ENCODE results near the gene RREB1. TPM values are rescaled to one million over a fixed set of nuclear protein-coding genes. Genes with fewer than 3 reads are reported as not detected.
A peak's percentile ranks its signal among the peaks of the same experiment; 100 is the strongest.

Gene RREB1
- total and polyA plus RNA-seq, 7 experiments from 2014 or later, result 4.2 to 56.7 (median 49.2) TPM

DNA sequence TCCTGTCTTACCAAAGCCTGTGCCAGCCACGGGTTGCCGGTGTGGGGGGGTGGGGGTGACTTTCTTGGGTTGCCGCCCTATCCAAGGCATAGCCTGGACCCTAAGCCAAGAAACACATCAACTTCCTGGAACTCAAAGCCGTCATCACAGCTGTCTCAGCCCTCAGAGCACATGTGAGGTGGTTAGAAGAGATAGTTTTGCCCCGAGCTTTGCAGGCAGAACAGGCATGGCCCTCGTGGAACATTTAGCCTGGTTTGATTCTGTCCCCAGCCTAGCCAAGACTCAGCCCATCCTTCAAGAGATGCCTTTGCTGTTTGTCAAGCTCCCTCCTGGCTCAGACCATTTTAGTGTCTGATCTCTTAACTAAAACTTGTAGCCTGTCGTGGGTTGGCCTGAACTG is 64.9 kb downstream of the RREB1 start:
- Histone ChIP-seq H3K27me3 (ENCODE audit: control insufficient read depth in 2 of 2, insufficient read depth in 2 of 2, low read length in 2 of 2) (no peaks in the 10 kb centered on the region), H3K27ac (ENCODE audit: low read depth, low read length) (no peak overlapping the region), H3K36me3 (ENCODE audit: control insufficient read depth in 2 of 3, insufficient read depth in 3 of 3, low read length in 3 of 3) (peaks cover 0 to 14% (median 0%) of the 10 kb centered on the region in 3 experiments), H3K4me1 (ENCODE audit: control insufficient read depth in 2 of 2, insufficient read depth in 2 of 2, low read length in 2 of 2) (peaks cover 0 to 10% of the 10 kb centered on the region in 2 donors), H3K4me3 (ENCODE audit: low read length) (no peak overlapping the region), H3K9me3 (ENCODE audit: control insufficient read depth in 2 of 3, low read length in 3 of 3) (no peaks in the 10 kb centered on the region)
- ATAC-seq (no peak), DNase-seq (no peak)
- ChIA-PET CTCF (no interaction called here), POLR2A (no interaction called here)
- Mint-ChIP-seq H3K27ac (peak overlapping the region in 4 of 9 donors; percentile 34 to 70 (median 60)), H3K27me3 (no peaks in the 10 kb centered on the region), H3K4me1 (peaks cover 9 to 51% (median 44%) of the 10 kb centered on the region in 7 donors), H3K9me3 (no peaks in the 10 kb centered on the region), H3K36me3 (peaks cover 0 to 6% (median 4%) of the 10 kb centered on the region in 5 donors), H3K4me3 (no peak overlapping the region)
- intact Hi-C loops (cut with micrococcal nuclease), result no loop called here

DNA sequence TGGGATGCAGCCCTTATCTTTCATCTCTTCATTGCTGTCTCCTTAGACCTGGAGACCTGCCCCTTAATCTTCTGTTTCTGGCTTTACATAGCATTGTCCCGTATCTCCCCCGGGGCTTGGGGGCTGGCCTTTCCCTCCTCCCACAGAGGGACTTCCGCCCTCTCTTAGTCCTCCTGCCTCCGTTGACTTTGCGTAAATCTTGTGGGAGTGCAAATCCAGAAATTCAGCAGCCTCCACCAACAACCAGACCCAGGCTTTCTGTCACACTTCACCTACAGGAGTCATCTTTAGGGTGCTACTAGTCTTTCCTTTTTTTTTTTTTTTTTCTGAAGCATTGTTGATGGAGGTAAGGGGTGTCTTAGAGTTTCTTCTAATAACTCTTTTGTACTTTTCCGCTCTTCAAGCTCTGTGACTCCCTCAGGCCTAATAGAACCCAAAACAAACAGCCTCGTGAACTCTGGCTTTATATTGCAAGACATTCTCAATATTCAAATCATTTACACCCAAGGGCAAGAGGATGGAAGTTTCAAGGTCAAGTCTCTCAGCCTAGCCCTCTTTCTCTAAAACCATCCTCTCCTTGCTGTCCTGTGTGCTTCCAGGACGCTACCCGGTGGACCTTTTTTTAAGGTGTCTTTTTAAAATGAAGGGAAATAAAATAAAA is 66.2 kb downstream of the RREB1 start:
- H3K36me3 ChIP-seq (ENCODE audit: control insufficient read depth in 2 of 3, insufficient read depth in 3 of 3, low read length in 3 of 3), result peaks cover 0 to 18% (median 0%) of the 10 kb centered on the region in 3 experiments
- H3K27me3 Mint-ChIP-seq, result no peaks in the 10 kb centered on the region
- H3K4me1 Mint-ChIP-seq, result peaks cover 9 to 41% (median 34%) of the 10 kb centered on the region in 7 donors
- ChIA-PET CTCF (no interaction called here), POLR2A (no interaction called here)
- no peaks in the 10 kb centered on the region for H3K9me3 ChIP-seq (ENCODE audit: control insufficient read depth in 2 of 3, low read length in 3 of 3)
- ATAC-seq (no peak), DNase-seq (no peak)
- H3K4me1 ChIP-seq (ENCODE audit: control insufficient read depth in 2 of 2, insufficient read depth in 2 of 2, low read length in 2 of 2), result peaks cover 0 to 9% of the 10 kb centered on the region in 2 donors
- no peak overlapping the region for H3K4me3 Mint-ChIP-seq
- intact Hi-C loops (cut with micrococcal nuclease), result no loop called here
- no peak overlapping the region for H3K4me3 ChIP-seq (ENCODE audit: low read length)
- peaks cover 0 to 10% (median 4%) of the 10 kb centered on the region in 5 donors for H3K36me3 Mint-ChIP-seq
- peak overlapping the region in 6 of 9 donors; percentile 48 to 66 (median 58) for H3K27ac Mint-ChIP-seq
- H3K27me3 ChIP-seq (ENCODE audit: control insufficient read depth in 2 of 2, insufficient read depth in 2 of 2, low read length in 2 of 2), result no peaks in the 10 kb centered on the region
- H3K27ac ChIP-seq (ENCODE audit: low read depth, low read length), result no peak overlapping the region
- no peaks in the 10 kb centered on the region for H3K9me3 Mint-ChIP-seq

- Mint-ChIP-seq H3K27ac (peak overlapping the region in 3 of 9 donors; percentile 20 to 56 (median 51)), H3K36me3 (peaks cover under 1 to 21% (median 8%) of the 10 kb centered on the region in 5 donors), H3K27me3 (no peaks in the 10 kb centered on the region), H3K4me1 (peaks cover 9 to 30% (median 23%) of the 10 kb centered on the region in 7 donors), H3K9me3 (no peaks in the 10 kb centered on the region), H3K4me3 (no peak overlapping the region)
- Histone ChIP-seq H3K4me3 (ENCODE audit: low read length) (no peak overlapping the region), H3K36me3 (ENCODE audit: control insufficient read depth in 2 of 3, insufficient read depth in 3 of 3, low read length in 3 of 3) (peaks cover 4 to 21% (median 6%) of the 10 kb centered on the region in 3 experiments), H3K9me3 (ENCODE audit: control insufficient read depth in 2 of 3, low read length in 3 of 3) (no peaks in the 10 kb centered on the region), H3K27ac (ENCODE audit: low read depth, low read length) (no peak overlapping the region), H3K4me1 (ENCODE audit: control insufficient read depth in 2 of 2, insufficient read depth in 2 of 2, low read length in 2 of 2) (no peaks in the 10 kb centered on the region), H3K27me3 (ENCODE audit: control insufficient read depth in 2 of 2, insufficient read depth in 2 of 2, low read length in 2 of 2) (no peaks in the 10 kb centered on the region)
- intact Hi-C loops (cut with micrococcal nuclease), result no loop called here
- DNase-seq (no peak), ATAC-seq (no peak)
- CTCF ChIA-PET, result interaction anchor here (0.6 kb wide), 1 partner anchor 498 kb away, joined by 4 read pairs; no protein-coding TSS in a partner anchor
- POLR2A ChIA-PET, result interaction anchor here (1.2 kb wide), 1 partner anchor 89 kb away, joined by 3 read pairs; no protein-coding TSS in a partner anchor
Measured at GRCh38 chr6:7175462-7175861, 67.7 kb downstream of the RREB1 start.

DNA sequence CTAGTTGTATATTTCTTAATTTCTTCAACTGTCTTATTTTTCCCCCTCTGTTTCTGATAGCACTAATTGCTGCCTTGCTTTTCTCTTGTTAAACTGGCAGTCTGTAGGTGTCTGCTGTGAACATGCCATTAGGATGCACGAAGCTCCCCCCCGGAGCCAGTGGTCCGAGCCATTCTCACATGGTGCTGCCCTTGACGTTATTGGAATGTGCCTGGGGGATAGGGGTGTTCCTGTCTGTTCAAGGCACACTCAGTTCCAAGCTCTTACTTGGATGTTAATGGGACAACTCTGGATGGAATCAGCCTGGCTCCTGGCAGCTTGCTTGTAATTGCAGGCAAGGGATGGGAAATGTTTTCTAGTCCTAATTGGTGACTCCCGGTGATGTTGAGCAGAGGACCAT is 68.4 kb downstream of the RREB1 start:
- Mint-ChIP-seq H3K27ac (no peak overlapping the region), H3K4me3 (no peak overlapping the region), H3K27me3 (no peaks in the 10 kb centered on the region), H3K9me3 (no peaks in the 10 kb centered on the region), H3K36me3 (peaks cover 6 to 27% (median 16%) of the 10 kb centered on the region in 5 donors), H3K4me1 (peaks cover 5 to 24% (median 19%) of the 10 kb centered on the region in 7 donors)
- ATAC-seq, result no peak
- Histone ChIP-seq H3K9me3 (ENCODE audit: control insufficient read depth in 2 of 3, low read length in 3 of 3) (no peaks in the 10 kb centered on the region), H3K4me3 (ENCODE audit: low read length) (no peak overlapping the region), H3K27me3 (ENCODE audit: control insufficient read depth in 2 of 2, insufficient read depth in 2 of 2, low read length in 2 of 2) (no peaks in the 10 kb centered on the region), H3K4me1 (ENCODE audit: control insufficient read depth in 2 of 2, insufficient read depth in 2 of 2, low read length in 2 of 2) (no peaks in the 10 kb centered on the region), H3K27ac (ENCODE audit: low read depth, low read length) (no peak overlapping the region), H3K36me3 (ENCODE audit: control insufficient read depth in 2 of 3, insufficient read depth in 3 of 3, low read length in 3 of 3) (peaks cover 5 to 28% (median 8%) of the 10 kb centered on the region in 3 experiments)
- ChIA-PET POLR2A (interaction anchor here (0.5 to 1.2 kb wide), 2 partner anchors 90 to 109 kb away, joined by 3 read pairs; no protein-coding TSS in a partner anchor), CTCF (no interaction called here)
- no peak for DNase-seq
- intact Hi-C loops (cut with micrococcal nuclease), result no loop called here

- Mint-ChIP-seq H3K4me3 (no peak overlapping the region), H3K36me3 (peaks cover 21 to 39% (median 28%) of the 10 kb centered on the region in 5 donors), H3K27ac (peak overlapping the region in 1 of 9 donors; percentile 53), H3K27me3 (no peaks in the 10 kb centered on the region), H3K9me3 (no peaks in the 10 kb centered on the region), H3K4me1 (peaks cover 0 to 18% (median 13%) of the 10 kb centered on the region in 7 donors)
- Histone ChIP-seq H3K9me3 (ENCODE audit: control insufficient read depth in 2 of 3, low read length in 3 of 3) (no peaks in the 10 kb centered on the region), H3K4me1 (ENCODE audit: control insufficient read depth in 2 of 2, insufficient read depth in 2 of 2, low read length in 2 of 2) (no peaks in the 10 kb centered on the region), H3K27ac (ENCODE audit: low read depth, low read length) (no peak overlapping the region), H3K4me3 (ENCODE audit: low read length) (no peak overlapping the region), H3K27me3 (ENCODE audit: control insufficient read depth in 2 of 2, insufficient read depth in 2 of 2, low read length in 2 of 2) (no peaks in the 10 kb centered on the region), H3K36me3 (ENCODE audit: control insufficient read depth in 2 of 3, insufficient read depth in 3 of 3, low read length in 3 of 3) (peaks cover 5 to 48% (median 8%) of the 10 kb centered on the region in 3 experiments)
- CTCF ChIA-PET, result interaction anchor here (0.5 kb wide), 1 partner anchor 1735 kb away, joined by 3 read pairs; no protein-coding TSS in a partner anchor
- intact Hi-C loops (cut with micrococcal nuclease), result no loop called here
- POLR2A ChIA-PET, result no interaction called here
- ATAC-seq, result no peak
- no peak for DNase-seq
Measured at GRCh38 chr6:7178280-7178679, 70.5 kb downstream of the RREB1 start.

- no peak overlapping the region for H3K27ac Mint-ChIP-seq
- no peak for ATAC-seq
- CTCF ChIA-PET, result no interaction called here
Measured at GRCh38 chr6:7180751-7181150, 73.0 kb downstream of the RREB1 start.

More at GRCh38 chr6:7180751-7181150, 73.0 kb downstream of the RREB1 start:
- Mint-ChIP-seq H3K27me3 (no peaks in the 10 kb centered on the region), H3K36me3 (peaks cover 21 to 58% (median 34%) of the 10 kb centered on the region in 5 donors), H3K4me3 (no peak overlapping the region), H3K4me1 (peaks cover 3 to 11% (median 4%) of the 10 kb centered on the region in 7 donors), H3K9me3 (no peaks in the 10 kb centered on the region)
- H3K4me3 ChIP-seq (ENCODE audit: low read length), result no peak overlapping the region
- H3K27me3 ChIP-seq (ENCODE audit: control insufficient read depth in 2 of 2, insufficient read depth in 2 of 2, low read length in 2 of 2), result no peaks in the 10 kb centered on the region
- H3K36me3 ChIP-seq (ENCODE audit: control insufficient read depth in 2 of 3, insufficient read depth in 3 of 3, low read length in 3 of 3), result peaks cover 5 to 66% (median 8%) of the 10 kb centered on the region in 3 experiments
- H3K4me1 ChIP-seq (ENCODE audit: control insufficient read depth in 2 of 2, insufficient read depth in 2 of 2, low read length in 2 of 2), result no peaks in the 10 kb centered on the region
- intact Hi-C loops (cut with micrococcal nuclease), result no loop called here
- POLR2A ChIA-PET, result no interaction called here
- no peak for DNase-seq
- no peak overlapping the region for H3K27ac ChIP-seq (ENCODE audit: low read depth, low read length)
- H3K9me3 ChIP-seq (ENCODE audit: control insufficient read depth in 2 of 3, low read length in 3 of 3), result no peaks in the 10 kb centered on the region

Data from naive thymus-derived CD4-positive, alpha-beta T cell (primary cell).